Hypothalamus (tissue), 51 donors: Measurements from ENCODE around the gene PPP1R9A.

Experiments used
- DNase-seq, 51 donors: peaks; one replicate each; lab custom pipeline; 2025; lab: John Stamatoyannopoulos, UW

Gene PPP1R9A

DNA sequence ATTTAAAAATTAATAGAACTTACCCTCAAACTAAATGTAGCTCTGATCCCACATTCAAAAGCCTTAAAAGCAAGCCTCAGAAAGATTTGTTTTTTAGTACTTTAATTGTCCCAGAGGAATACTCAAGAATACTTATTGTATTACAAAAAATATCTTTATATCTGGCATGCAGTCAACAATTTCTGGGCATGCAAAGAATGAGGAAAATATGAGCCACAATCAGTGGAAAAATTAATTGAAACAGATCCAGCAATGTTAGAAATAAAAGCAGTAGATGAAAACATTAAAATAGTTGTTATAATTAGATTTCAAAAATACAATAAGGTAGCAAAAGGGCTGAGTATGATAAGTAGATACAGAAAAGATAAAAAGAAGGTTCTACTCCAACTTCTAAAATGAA is 262.3 kb downstream of the PPP1R9A start:
- no peak for DNase-seq

DNA sequence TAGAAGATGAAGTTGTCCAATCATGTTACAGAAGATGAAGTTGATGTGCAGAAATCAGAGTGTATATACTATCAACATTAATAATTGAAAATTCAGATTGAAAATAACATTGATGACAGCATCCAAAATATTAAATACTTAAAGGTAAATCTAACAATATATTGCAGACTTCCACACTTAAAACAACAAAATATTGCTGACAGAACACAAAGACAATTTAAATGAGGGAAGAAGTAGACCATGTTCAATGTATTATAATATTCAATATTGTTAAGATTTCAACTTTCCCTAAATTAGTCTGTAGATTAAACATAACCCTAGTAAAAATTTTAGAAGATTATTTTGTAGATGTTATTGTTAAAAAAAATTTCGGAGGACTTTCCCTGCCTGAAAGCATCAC is 265.0 kb downstream of the PPP1R9A start:
- no peak for DNase-seq

DNA sequence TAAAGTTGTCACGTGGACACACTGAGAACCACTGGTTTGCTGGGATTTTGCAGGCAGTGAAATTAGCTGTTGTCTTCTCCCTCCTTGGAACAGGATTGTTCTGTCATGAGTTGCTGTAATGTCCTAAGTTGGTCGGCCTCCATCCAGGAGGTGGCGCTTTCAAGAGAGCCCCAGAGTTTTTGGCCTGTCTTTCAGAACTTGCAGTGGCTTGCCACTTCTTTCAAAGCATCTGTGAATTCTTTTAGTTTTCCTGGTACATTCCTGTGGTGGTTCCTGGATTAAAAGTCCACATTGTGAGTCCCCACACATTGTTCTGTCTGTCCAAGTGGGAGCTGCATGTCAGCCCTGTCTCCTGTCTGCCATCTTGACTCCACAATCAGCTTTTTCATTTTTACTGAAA is 283.1 kb downstream of the PPP1R9A start:
- DNase-seq, result no peak

DNA sequence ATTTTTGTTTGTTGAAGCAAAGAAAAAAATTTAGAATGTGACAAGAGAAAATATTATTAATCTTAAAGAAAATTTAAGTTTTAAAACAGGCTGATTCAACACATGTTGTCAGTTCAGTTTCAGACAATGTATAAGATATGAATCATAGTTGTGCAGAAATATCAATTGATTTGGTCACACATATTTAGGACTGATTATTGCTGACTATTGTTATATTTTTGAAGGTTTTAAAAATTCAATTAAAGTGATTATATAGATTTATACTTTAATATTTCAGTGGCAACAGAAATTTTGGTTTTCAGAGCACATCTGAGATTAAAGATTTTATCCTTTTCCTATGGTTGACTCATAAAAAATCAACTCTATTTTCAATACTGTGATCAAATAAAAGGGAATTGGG is 284.4 kb downstream of the PPP1R9A start:
- DNase-seq, result no peak

DNA sequence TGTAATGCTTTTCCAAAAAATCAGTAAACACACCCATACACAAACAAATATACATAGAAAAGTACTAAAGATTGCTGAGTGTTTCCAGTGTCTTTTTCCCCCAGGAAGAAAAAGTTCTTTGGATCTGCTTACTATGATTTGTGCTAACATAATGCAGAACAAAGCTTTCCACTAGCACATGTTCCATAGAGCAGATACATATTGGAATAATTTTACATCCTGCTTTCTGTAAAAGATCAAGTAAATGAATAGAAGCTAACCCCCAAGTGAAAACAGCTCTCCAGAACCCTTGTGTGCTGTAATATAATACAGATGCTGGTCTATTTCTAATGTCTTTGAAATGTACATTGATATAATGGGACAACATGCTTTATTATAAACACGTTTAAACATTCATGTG is 291.5 kb downstream of the PPP1R9A start:
- no peak for DNase-seq

DNA sequence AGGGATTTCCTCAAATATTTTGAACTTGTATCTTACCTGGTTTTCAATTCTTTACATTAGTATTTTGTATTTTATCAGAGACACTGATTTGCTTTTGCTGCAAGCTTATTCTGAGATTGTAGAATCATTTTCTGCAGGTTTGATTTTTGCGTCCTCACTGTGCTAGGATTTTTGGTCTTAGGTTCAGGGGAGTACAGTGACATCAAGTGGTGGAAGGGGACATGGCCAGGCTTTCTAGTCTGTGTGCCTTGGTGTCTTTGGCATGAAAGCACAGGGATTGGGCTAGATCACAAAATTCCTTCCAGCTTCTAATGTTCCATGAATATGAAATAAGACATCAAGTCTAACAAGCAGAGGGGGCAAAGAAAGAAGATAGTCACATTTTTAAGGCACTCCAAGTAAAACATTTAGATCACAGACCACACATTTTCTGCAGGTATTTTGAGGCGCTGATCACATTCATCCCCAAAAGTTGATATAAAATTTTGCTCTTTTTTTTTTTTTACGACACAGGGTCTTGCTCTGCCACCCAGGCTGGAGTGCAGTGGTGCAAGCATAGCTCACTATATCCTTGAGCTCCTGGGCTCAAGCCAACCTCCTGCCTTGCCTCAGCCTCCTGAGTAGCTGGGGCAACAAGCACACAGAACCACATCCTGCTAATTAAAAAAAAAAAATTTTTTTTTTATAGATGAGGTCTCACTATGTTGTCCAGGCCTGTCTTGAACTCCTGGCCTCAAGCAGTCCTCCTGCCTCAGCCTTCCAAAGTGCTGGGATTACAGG is 292.6 kb downstream of the PPP1R9A start:
- DNase-seq, result peak in 29 of 51 donors; percentile 2 to 77 (median 36)

DNA sequence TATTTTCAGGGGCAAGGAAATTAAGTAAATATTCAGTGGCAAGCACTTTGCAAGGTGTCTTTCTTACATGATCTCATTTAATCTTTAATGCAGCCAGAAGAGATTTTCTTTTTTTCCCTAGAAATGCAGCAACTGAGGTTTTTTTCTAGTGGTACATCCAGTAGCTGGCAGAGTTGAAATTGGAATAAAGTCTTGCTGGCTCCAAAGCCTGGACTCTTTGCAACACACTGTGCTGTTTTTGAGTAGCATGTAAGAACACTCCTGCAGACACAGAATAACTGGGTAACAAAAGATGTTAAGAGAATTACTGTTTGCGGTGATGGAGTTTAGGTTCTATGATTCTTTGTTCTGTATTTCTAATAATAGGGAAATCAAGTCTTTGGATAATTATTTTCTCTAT is 293.3 kb downstream of the PPP1R9A start:
- DNase-seq, result peak in 3 of 51 donors; percentile 5 to 35 (median 6)

DNA sequence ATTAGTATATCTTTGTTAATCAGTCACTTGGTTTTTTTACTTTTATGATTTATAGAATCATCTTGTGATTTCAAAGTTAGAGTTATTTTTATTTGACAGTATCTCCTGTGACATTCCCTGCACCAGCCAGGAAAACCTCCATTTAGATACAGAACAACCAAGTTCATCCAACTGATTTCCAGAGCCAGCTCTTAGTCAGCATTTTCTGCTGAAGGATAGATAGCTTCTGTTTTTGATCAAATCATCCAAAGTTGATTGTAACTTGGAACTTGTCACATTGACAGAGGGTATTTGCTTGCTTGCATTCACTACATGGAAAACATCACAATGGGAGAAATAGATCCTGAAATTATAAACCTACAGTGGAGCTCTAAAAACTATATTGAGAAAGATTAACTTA is 294.3 kb downstream of the PPP1R9A start:
- DNase-seq, result no peak

DNA sequence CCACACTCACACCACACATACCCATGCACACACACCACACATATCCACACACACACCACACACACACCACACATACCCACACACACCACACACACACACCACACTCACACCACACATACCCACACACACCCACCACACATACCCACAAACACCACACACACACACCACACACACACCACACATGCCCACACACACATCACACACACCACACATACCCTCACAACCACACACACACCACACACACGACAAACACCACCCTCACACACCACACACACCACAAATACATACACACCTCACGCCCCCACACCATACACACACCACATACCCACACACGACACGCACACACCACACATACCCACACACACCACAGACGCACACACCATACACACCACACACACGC is 297.2 kb downstream of the PPP1R9A start:
- DNase-seq, result no peak

DNA sequence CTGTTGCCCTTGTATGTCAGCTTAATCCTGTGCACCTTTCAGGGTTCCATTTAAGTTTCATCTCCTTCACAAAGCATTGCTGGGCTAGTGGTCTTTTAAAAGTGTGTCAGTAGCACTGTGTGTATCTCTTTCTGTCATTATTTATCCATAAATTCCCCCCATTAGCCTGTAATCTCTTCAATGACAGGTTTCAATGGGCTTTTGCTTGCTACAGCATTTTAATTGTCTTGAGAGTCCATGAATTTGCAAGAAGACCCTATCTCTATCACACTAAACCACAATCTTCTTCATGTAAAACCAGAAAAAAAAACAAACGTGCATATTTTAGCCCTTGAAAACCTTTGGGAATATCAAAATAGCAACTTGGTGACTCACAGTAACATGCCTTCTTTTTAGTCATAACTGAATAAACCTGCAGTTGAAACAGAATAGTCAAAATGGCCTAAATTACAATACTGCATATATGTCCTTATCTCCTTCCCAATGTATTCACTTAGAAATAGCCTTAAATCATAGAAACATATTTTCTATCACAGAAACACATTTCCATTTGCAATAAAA is 298.4 kb downstream of the PPP1R9A start:
- no peak for DNase-seq

DNA sequence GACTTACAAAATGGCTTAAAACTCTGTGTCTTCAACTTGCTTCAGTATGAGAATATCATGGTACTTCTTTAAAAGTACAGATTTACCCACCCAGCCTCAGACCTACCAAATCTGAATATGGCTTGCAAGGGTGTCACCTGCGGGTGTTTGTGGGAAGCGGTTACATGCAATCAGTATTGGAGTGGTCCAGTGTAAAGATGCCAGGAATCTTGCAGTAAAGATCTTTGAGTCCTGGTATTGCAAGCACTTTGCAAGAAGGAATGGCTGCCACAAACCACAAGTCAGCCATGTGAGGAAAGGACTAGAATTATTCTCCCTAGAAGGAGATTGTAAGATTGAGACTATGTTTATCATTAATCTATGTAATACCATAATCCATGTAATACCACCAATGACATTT is 301.9 kb downstream of the PPP1R9A start:
- DNase-seq, result peak in 2 of 51 donors; percentile 20 to 40

DNA sequence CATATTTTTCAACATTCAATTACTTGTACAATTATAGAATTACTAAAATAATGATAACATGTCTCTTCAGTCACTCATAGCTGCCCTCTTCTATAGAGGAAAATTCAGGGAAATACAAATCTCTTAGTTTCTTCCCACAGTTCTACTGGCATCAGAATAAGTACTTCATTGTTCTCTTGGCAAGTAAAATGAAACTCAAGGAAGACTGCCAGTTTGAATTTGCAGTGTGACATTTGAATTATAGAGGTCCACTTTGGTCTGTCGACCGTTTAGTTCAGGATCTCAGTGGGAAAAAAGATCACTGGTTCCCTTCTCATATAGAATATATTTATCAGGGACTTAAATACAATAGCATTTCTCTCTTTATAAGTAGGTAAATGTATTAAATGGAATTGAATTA is 302.4 kb downstream of the PPP1R9A start:
- DNase-seq, result peak in 2 of 51 donors; percentile 30 to 68

DNA sequence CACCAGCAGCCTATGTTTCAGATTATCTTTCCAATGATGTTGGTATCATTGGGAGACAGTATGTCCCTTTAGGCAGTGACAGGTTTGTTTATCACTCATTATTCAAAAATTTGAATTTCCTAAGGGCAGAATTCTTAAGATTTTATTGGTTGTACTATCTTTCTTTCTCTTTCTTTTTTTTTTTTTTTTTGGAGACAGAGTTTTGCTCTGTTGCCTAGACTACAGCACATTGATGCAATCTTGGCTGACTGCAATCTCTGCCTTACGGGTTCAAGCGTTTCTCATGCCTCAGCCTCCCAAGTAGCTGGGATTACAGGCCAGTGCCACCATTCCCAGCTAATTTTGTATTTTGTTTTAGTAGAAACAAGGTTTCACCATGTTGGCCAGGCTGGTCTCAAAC is 305.8 kb downstream of the PPP1R9A start:
- no peak for DNase-seq

DNA sequence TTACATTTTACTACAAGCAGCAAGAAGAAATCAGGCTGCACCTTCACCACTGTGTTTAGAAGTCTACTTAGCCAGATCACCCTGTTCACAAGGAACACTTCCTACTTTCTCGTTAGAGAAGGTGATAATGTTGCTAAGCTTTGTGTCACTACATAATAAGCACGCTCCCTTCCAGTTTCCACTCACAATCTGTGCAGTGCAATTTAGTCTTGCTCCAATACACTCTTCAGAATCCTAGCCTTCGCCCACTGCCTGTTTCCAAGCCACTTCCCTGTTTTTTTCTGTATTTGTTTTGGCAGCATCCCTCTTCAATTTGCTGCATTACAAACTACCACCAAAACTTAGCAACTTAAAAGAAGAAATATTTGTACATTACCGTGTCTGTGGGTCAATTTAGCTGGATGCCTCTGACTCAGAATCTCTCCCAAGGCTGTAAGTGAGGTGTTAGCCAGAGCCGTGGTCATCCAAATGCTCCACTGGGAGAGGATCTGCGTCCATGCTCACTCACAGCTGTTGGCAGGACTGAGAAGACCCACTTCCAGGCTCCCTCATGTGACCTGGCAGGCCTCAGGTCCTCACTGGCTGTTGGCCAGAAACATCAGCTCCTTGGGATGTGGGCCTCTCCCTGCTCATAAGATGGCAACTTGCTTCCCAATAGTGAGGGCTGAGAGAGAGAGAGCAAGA is 306.6 kb downstream of the PPP1R9A start:
- peak in 37 of 51 donors; percentile 3 to 82 (median 53) for DNase-seq

DNA sequence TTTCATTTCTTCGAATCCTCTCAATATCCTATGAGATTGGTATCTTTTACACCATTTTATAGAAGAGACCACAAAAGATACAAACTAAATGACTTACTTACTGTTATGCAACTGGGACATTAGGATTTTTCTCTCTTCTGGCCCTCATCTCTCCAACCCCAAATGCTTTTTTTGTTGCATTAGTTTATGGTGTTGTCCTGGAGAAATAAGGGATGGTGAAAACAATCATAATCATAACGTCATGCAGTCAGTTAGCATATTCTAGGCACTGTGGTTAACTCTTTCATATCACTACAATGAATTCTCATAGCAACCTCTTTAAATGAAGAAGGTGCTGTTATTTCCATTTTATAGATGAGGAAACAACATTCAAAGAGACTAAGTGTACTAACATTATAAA is 312.3 kb downstream of the PPP1R9A start:
- no peak for DNase-seq

DNA sequence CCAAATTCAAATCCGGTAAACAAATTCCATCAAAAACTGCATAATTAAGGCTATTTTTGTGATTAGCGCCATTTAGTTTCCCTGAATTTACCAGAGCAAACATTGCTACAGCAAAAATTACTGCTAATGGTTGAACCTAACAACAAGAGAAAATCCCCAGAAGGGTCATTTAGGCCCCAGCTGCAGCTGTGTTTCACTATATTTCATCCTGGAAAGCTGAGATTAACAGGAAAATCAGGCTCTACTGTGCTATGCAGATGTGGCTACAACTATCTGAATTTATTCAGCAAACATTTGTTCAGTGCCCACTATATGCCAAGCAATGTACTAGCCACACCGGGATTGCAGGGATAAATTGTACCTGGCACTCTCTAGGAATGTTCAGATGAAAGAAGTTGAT is 312.9 kb downstream of the PPP1R9A start:
- DNase-seq, result no peak

DNA sequence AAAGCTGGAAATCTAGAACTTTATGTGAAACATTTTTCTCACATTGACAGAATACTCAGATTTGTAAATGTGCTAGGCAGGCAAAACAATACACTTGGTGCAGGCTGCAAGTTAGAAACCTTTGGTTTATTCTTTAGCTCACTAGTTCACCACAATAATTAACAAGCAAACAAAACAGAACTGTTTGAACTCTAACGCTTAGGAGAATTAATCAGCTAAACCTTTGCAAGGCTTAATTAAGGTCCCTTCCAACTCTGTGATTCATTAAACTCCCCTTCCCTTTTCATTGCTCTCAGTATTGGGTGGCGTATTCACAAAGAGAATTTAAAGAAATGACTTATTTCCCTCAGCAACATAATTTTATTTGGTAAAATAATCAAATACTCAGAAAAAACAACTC is 317.9 kb downstream of the PPP1R9A start:
- DNase-seq, result no peak

DNA sequence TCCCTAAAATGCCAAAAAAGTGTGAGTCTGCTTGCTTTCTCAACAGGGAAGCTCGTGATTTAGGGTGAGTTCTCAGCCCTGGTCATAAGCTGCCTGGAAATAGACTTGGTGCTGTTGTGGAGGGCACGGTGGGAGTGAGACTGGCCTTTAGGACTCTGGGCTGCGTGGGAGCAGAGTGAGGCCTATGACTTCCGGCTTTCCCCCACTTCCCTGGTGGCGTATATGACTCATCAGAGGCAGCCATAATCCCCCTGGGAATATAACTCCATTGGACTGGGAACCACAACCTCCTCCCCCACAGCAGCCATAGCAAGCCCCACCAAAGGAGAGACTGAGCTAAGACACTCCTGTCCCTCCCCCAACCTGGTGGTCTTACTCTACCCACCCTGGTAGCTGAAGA is 321.9 kb downstream of the PPP1R9A start:
- DNase-seq, result no peak

DNA sequence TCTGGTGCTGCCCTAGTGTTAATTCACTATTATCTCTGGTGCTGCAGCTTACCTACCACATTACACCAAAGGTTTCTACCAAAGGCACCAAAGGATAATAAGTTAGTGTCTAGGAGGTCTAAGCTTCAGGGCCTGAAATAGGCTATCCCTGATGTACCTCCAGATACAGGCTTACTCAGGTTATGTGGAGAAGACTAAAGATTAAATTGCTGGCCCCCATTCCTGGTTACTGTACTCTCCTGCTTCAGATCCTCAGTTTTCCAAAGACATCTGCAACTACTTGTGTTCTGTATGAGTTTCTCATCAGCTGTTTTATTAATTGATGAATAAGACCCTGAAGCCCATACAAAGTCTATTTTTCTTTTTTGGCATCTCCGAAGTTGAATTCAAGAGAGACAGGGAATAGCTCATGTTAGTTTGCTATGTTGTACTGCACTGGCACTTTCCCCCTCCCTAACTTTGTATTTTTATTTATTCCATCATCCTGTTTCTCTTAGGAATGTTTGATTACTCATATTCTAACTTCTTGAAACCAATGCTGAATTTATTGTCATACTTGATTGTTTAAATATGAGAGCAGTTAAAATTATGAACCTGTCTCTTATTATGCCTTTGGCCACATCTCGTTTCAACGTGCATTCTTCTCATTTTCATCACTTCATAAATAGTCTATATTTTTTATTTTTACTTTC is 331.0 kb downstream of the PPP1R9A start:
- no peak for DNase-seq

DNA sequence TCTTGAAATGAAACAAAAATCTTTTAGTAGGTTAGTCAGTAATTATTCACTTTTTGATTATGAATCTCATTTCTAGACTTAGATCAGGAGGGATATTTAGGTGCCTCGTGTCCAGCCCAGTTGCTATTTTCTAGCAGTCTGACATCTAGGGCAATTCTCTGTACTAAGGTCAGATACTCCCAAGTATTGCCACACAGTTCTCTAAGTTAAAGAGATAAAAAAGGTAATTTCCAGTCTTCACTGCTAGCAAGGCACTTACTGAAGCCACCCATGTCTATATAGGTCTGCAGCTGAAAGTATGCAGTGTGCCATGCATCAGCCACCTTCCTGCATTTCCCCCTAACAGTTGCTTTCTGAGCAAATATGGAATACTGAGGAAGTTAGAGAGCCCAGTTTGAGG is 333.5 kb downstream of the PPP1R9A start:
- DNase-seq, result no peak

DNA sequence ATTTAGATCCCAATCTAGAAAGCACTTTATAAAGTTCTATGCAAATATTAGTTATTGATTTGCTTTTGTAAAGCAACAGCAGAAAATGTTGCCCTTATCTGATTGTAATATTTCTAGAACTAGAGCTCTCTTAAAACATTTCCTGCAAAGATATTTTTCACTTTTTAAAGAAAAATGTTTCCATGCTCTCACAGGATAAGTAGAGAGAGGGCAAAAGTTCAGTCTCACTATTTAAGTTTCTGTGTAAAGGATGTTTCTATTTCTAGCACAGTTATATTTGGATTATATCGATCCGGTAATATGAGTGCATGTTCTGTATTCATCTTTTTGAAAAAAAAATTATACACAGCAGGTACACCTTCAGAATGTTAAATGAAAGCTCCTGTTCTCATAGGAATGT is 334.9 kb downstream of the PPP1R9A start:
- DNase-seq, result no peak
